IMR-90 (cell line): ENCODE results near the gene SLC2A13. TPM values are rescaled to one million over a fixed set of nuclear protein-coding genes. Genes with fewer than 3 reads are reported as not detected.

Experiments
- ATAC-seq: fragments of 200-7000 bp; cut with Tn5 transposase; 2 replicates; pipeline ENCODE4 v1.9.1; 2020; ENCODE audit warnings: low read depth, mild to moderate bottlenecking, moderate library complexity
- BruUV-seq: library from RNA; stranded (reverse); fragments of 400-500 nt; replicated peaks from 2 replicates; lab custom pipeline; 2021; lab: Mats Ljungman, UMichigan
- CTCF ChIA-PET: fragments of 300-600 bp; formaldehyde crosslinking; extraction: SDS; loops from one replicate; lab custom pipeline; 2021; ENCODE audit warnings: antibody characterized with exemption; lab: Yijun Ruan, JAX
- POLR2A ChIA-PET: fragments of 300-600 bp; sonication (Branson Sonifier 250); formaldehyde crosslinking; loops from one replicate; lab custom pipeline; 2022; ENCODE audit warnings: antibody characterized with exemption; ENCODE audit not compliant: unreplicated experiment; lab: Charles Lee
- DNase-seq: peaks from one replicate; pipeline ENCODE4 v3.0.0; 2013
- H2AFZ ChIP-seq: replicated peaks from 2 replicates; pipeline ENCODE3; 2013; ENCODE audit warnings: low read length, mild to moderate bottlenecking; ENCODE audit not compliant: poor library complexity
- H2AK5ac ChIP-seq: 2 replicates; pipeline ENCODE4 v1.6.1; 2013; ENCODE audit warnings: low read depth, low read length, inconsistent platforms
- H2AK9ac ChIP-seq: replicated peaks from 2 replicates; pipeline ENCODE3; 2013; ENCODE audit warnings: mild to moderate bottlenecking, low read depth, low read length, moderate library complexity; ENCODE audit not compliant: poor library complexity
- H2BK120ac ChIP-seq: 2 replicates; pipeline ENCODE4 v1.6.1; 2013; ENCODE audit warnings: low read depth, low read length, inconsistent platforms
- H2BK15ac ChIP-seq: 3 replicates; pipeline ENCODE4 v1.6.1; 2013; ENCODE audit warnings: low read depth, low read length, inconsistent platforms
- H2BK20ac ChIP-seq: 2 replicates; pipeline ENCODE4 v1.6.1; 2013; ENCODE audit warnings: low read depth, mild to moderate bottlenecking, inconsistent platforms, low read length, moderate library complexity
- H2BK5ac ChIP-seq: 2 replicates; pipeline ENCODE4 v1.6.1; 2013; ENCODE audit warnings: mild to moderate bottlenecking, low read depth, low read length, inconsistent platforms; ENCODE audit not compliant: poor library complexity, severe bottlenecking
- H3K14ac ChIP-seq: replicated peaks from 2 replicates; pipeline ENCODE4 v1.6.1; 2013; ENCODE audit warnings: low read depth, low read length, inconsistent platforms
- H3K18ac ChIP-seq: 2 replicates; pipeline ENCODE4 v1.6.1; 2013; ENCODE audit warnings: low read depth, low read length, control low read depth
- H3K23ac ChIP-seq: 2 replicates; pipeline ENCODE4 v1.6.1; 2013; ENCODE audit warnings: low read depth, low read length, inconsistent platforms
- H3K27ac ChIP-seq: 2 replicates; pipeline ENCODE4 v1.5.1; 2013; ENCODE audit warnings: mild to moderate bottlenecking, control low read depth, low read length; ENCODE audit not compliant: insufficient read depth
- H3K27me3 ChIP-seq: 2 replicates; pipeline ENCODE4 v1.6.1; 2013; ENCODE audit warnings: low read length; ENCODE audit not compliant: control insufficient read depth, insufficient read depth
- H3K36me3 ChIP-seq: 2 replicates; pipeline ENCODE4 v1.6.1; 2013; ENCODE audit warnings: low read length, mixed read lengths; ENCODE audit not compliant: control insufficient read depth, insufficient read depth
- H3K4ac ChIP-seq: 2 replicates; pipeline ENCODE4 v1.6.1; 2013; ENCODE audit warnings: low read depth, low read length, inconsistent platforms
- H3K4me1 ChIP-seq: 2 replicates; pipeline ENCODE4 v1.6.1; 2013; ENCODE audit warnings: low read length, mixed read lengths; ENCODE audit not compliant: control insufficient read depth, insufficient read depth
- H3K4me2 ChIP-seq: 2 replicates; pipeline ENCODE4 v1.6.1; 2013; ENCODE audit warnings: low read depth, mild to moderate bottlenecking, control low read depth, low read length, moderate library complexity
- H3K4me3 ChIP-seq: 2 replicates; pipeline ENCODE4 v1.5.1; 2013; ENCODE audit warnings: low read depth, mild to moderate bottlenecking, control low read depth, low read length, moderate library complexity; ENCODE audit not compliant: insufficient read depth
- H3K56ac ChIP-seq: 2 replicates; pipeline ENCODE4 v1.6.1; 2013; ENCODE audit warnings: low read length, inconsistent platforms; ENCODE audit not compliant: insufficient read depth; ENCODE audit errors: extremely low read depth
- H3K79me1 ChIP-seq, 2 experiments: 2 replicates each; pipeline ENCODE4 v1.6.1; 2013; ENCODE audit warnings: low read length in 2 of 2, inconsistent platforms in 1 of 2, low read depth in 1 of 2
- H3K9ac ChIP-seq: 2 replicates; pipeline ENCODE4 v1.6.1; 2013; ENCODE audit warnings: low read depth, low read length, control low read depth
- H3K9me1 ChIP-seq: 2 replicates; pipeline ENCODE4 v1.6.1; 2013; ENCODE audit warnings: low read length, inconsistent platforms; ENCODE audit not compliant: insufficient read depth
- H3K9me3 ChIP-seq: 2 replicates; pipeline ENCODE4 v1.6.1; 2013; ENCODE audit warnings: low read length; ENCODE audit not compliant: control insufficient read depth, insufficient read depth
- H4K20me1 ChIP-seq: 2 replicates; pipeline ENCODE4 v1.6.1; 2013; ENCODE audit warnings: low read length, inconsistent platforms; ENCODE audit not compliant: insufficient read depth
- H4K5ac ChIP-seq: 2 replicates; pipeline ENCODE4 v1.6.1; 2013; ENCODE audit warnings: mild to moderate bottlenecking, low read depth, low read length, control low read depth
- H4K8ac ChIP-seq, 2 experiments: 2 replicates each; pipeline ENCODE4 v1.6.1; 2013; ENCODE audit warnings: low read depth in 2 of 2, low read length in 2 of 2, control low read depth in 1 of 2, inconsistent platforms in 1 of 2
- H4K91ac ChIP-seq: 2 replicates; pipeline ENCODE4 v1.6.1; 2013; ENCODE audit warnings: low read depth, low read length, inconsistent platforms; ENCODE audit not compliant: insufficient read depth
- MAFK ChIP-seq: IDR thresholded peaks from 2 replicates; pipeline ENCODE4 v1.6.1; 2012; ENCODE audit warnings: low read depth, low read length, improper control_type of control experiment
- WGBS, 2 experiments: methylation state at CpG; one replicate each; pipeline versions ENCODE4 v1.1.5 to v1.1.7; 2013; ENCODE audit warnings: missing lambda C conversion rate in 2 of 2; ENCODE audit not compliant: insufficient read length in 1 of 2; ENCODE audit errors: extremely low coverage in 2 of 2; 5-methylcytosine and 5-hydroxymethylcytosine counted together
- dilution Hi-C: fragments of 300-500 bp; cut with HindIII; formaldehyde crosslinking; loops from one replicate; pipeline ENCODE4 v1.14.3; 2018; ENCODE audit warnings: low sequenced_read_pairs; ENCODE audit not compliant: unreplicated experiment
- in situ Hi-C: fragments of 300-500 bp; cut with MboI; formaldehyde crosslinking; loops from 3 replicates; pipeline ENCODE4 v1.14.3; 2019; ENCODE audit warnings: low sequenced_read_pairs, inconsistent platforms, mixed read lengths
- intact Hi-C: fragments of 100-400 bp; cut with micrococcal nuclease; formaldehyde crosslinking; loops from 2 replicates; pipeline ENCODE4 v1.10.0; 2022
- polyA plus RNA-seq, 3 experiments: library from polyadenylated mRNA; depleted of rRNA; stranded (reverse); fragments of >200 nt; gene quantifications; 2 replicates each; pipeline ENCODE4 v1.2.3, GENCODE V29; 2012; ENCODE audit warnings: low replicate concordance in 1 of 3
- total RNA-seq: library from RNA; depleted of rRNA; stranded (reverse); fragments of >200 nt; gene quantifications from 2 replicates; pipeline ENCODE4 v1.2.3, GENCODE V29; 2012
- TF ChIP-seq, protein P1 (sequence below): conservative IDR thresholded peaks from 2 replicates; pipeline ENCODE4 v1.5.1; 2012; ENCODE audit warnings: mild to moderate bottlenecking, low read depth, low read length, improper control_type of control experiment

The SLC2A13 gene
- total and polyA plus RNA-seq, 2 of the 4 experiments (the other 2 are of a cell fraction) = 1.5 to 3.9 TPM

- H2BK15ac ChIP-seq = no peak overlapping the region
- no peak overlapping the region for H2AK5ac ChIP-seq
- ATAC-seq (no peak), DNase-seq (no peak)
- in situ Hi-C loops (no loop called here), intact Hi-C loops (no loop called here), dilution Hi-C loops (no loop called here)
- no peak overlapping the region for H3K14ac ChIP-seq
- H2BK20ac ChIP-seq = no peak overlapping the region
- no peaks in the 10 kb centered on the region for H3K79me1 ChIP-seq
- CTCF ChIA-PET = no interaction called here
- H3K9me1 ChIP-seq = no peaks in the 10 kb centered on the region
- H3K9ac ChIP-seq = no peak overlapping the region
- H4K5ac ChIP-seq = no peak overlapping the region
- H3K4me2 ChIP-seq = no peak overlapping the region
- WGBS, 2 experiments = no CpG with 5 or more reads among the region's 1 CpG
- no peak overlapping the region for H3K4me3 ChIP-seq
- no peak overlapping the region for H3K4ac ChIP-seq
- H3K56ac ChIP-seq = no peak overlapping the region
- TF ChIP-seq, protein P1, sequence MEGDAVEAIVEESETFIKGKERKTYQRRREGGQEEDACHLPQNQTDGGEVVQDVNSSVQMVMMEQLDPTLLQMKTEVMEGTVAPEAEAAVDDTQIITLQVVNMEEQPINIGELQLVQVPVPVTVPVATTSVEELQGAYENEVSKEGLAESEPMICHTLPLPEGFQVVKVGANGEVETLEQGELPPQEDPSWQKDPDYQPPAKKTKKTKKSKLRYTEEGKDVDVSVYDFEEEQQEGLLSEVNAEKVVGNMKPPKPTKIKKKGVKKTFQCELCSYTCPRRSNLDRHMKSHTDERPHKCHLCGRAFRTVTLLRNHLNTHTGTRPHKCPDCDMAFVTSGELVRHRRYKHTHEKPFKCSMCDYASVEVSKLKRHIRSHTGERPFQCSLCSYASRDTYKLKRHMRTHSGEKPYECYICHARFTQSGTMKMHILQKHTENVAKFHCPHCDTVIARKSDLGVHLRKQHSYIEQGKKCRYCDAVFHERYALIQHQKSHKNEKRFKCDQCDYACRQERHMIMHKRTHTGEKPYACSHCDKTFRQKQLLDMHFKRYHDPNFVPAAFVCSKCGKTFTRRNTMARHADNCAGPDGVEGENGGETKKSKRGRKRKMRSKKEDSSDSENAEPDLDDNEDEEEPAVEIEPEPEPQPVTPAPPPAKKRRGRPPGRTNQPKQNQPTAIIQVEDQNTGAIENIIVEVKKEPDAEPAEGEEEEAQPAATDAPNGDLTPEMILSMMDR = no peak
- peak; percentile 55 for TF ChIP-seq MAFK
- H3K18ac ChIP-seq = no peak overlapping the region
- no peaks in the 10 kb centered on the region for H3K27me3 ChIP-seq
- POLR2A ChIA-PET = no interaction called here
- no peak overlapping the region for H4K91ac ChIP-seq
- no peaks in the 10 kb centered on the region for H3K36me3 ChIP-seq
- no peak overlapping the region for H2BK120ac ChIP-seq
- no peaks in the 10 kb centered on the region for H4K20me1 ChIP-seq
- H4K8ac ChIP-seq = no peak overlapping the region
- no peak overlapping the region for H3K23ac ChIP-seq
- H3K9me3 ChIP-seq = no peaks in the 10 kb centered on the region
- H2BK5ac ChIP-seq = no peak overlapping the region
- H2AFZ ChIP-seq = no peak overlapping the region
- no TSS peak for BruUV-seq
- no peaks in the 10 kb centered on the region for H3K4me1 ChIP-seq
- H3K27ac ChIP-seq = no peak overlapping the region
- no peak overlapping the region for H2AK9ac ChIP-seq
Observed at GRCh38 chr12:39792938-39793337, 312.9 kb downstream of the SLC2A13 start.
